Right hindlimb (tissue), 1 donor: ENCODE results near the gene PLSCR3.

Experiments used
- DNase-seq: peaks from one replicate; pipeline ENCODE4 v3.0.0-alpha.2; 2018

Gene PLSCR3

GRCh38 chr17:7394452-7395191, at the start of gene PLSCR3:
PLSCR3 (minus strand) TSS chr17:7394525; CDS start chr17:7394110, 415 bp downstream.
- DNase-seq = peak; percentile 94

GRCh38 chr17:7443499-7444485, 49.5 kb upstream of the PLSCR3 start:
- no peak for DNase-seq

- DNase-seq = no peak
Observed at GRCh38 chr17:7442142-7442541, 47.8 kb upstream of the PLSCR3 start.

GRCh38 chr17:7441266-7441665, 46.9 kb upstream of the PLSCR3 start:
- no peak for DNase-seq

GRCh38 chr17:7440834-7441195, 46.5 kb upstream of the PLSCR3 start:
- peak; percentile 77 for DNase-seq

- peak; percentile 76 for DNase-seq
Observed at GRCh38 chr17:7440113-7440833, 45.9 kb upstream of the PLSCR3 start.

- peak; percentile 56 for DNase-seq
Observed at GRCh38 chr17:7439462-7440112, 45.3 kb upstream of the PLSCR3 start, which contains the start of gene FGF11. FGF11 (plus strand) TSS chr17:7439512; CDS start chr17:7439621, 109 bp downstream.

GRCh38 chr17:7438656-7439460, 44.5 kb upstream of the PLSCR3 start:
- DNase-seq = no peak

- peak; percentile 77 for DNase-seq
Observed at GRCh38 chr17:7437950-7438614, 43.8 kb upstream of the PLSCR3 start.

GRCh38 chr17:7437369-7437863, 43.1 kb upstream of the PLSCR3 start:
- DNase-seq = no peak

GRCh38 chr17:7436556-7437368, 42.4 kb upstream of the PLSCR3 start:
- DNase-seq = peak; percentile 83

- DNase-seq = peak; percentile 50
Observed at GRCh38 chr17:7435676-7436555, 41.6 kb upstream of the PLSCR3 start.

GRCh38 chr17:7432296-7432695, 38.0 kb upstream of the PLSCR3 start:
- no peak for DNase-seq

GRCh38 chr17:7431231-7431630, 36.9 kb upstream of the PLSCR3 start:
- no peak for DNase-seq

GRCh38 chr17:7429722-7430121, 35.4 kb upstream of the PLSCR3 start:
- no peak for DNase-seq

- DNase-seq = no peak
Observed at GRCh38 chr17:7428557-7428956, 34.2 kb upstream of the PLSCR3 start, which contains the start of gene SPEM3. SPEM3 (plus strand) TSS chr17:7428857; CDS start chr17:7428903, 46 bp downstream.

GRCh38 chr17:7427549-7427948, 33.2 kb upstream of the PLSCR3 start:
- no peak for DNase-seq

GRCh38 chr17:7426896-7427489, 32.7 kb upstream of the PLSCR3 start:
- no peak for DNase-seq
